Esophagus muscularis mucosa (tissue), 4 donors: ENCODE measurements around the gene TTC12. TPM values are rescaled to one million over a fixed set of nuclear protein-coding genes. Genes with fewer than 3 reads are reported as not detected.

Experiments
- DNase-seq: peaks from one replicate; pipeline ENCODE4 v3.0.0-alpha.2; 2017; ENCODE audit errors: extremely low spot score
- H3K27ac ChIP-seq, 4 donors: fragments of 200-600 bp; sonication (generic); replicated peaks in 1 of 4; 1 replicate in 3 of 4; 2 replicates in 1 of 4; pipeline ENCODE4 v1.5.1; 2016 to 2019; ENCODE audit warnings: mild to moderate bottlenecking in 1 of 4
- H3K27me3 ChIP-seq, 4 donors: fragments of 200-600 bp; sonication (generic); one replicate each; pipeline versions ENCODE4 v1.5.1 to v1.6.0; 2016 to 2019
- H3K36me3 ChIP-seq, 4 donors: fragments of 200-600 bp; sonication (generic); one replicate each; pipeline ENCODE4 v1.5.1; 2016 to 2019
- H3K4me1 ChIP-seq, 4 donors: fragments of 200-600 bp; sonication (generic); one replicate each; pipeline ENCODE4 v1.5.1; 2016 to 2019
- H3K4me3 ChIP-seq, 4 donors: fragments of 200-600 bp; sonication (generic); 1 replicate in 2 of 4; 2 replicates in 2 of 4; pipeline ENCODE4 v1.5.1; 2016 to 2019; ENCODE audit warnings: mild to moderate bottlenecking in 4 of 4, moderate library complexity in 1 of 4
- H3K9me3 ChIP-seq, 4 donors: fragments of 200-600 bp; sonication (generic); 1 replicate in 3 of 4; 2 replicates in 1 of 4; pipeline ENCODE4 v1.5.1; 2016 to 2019
- EP300 ChIP-seq: sonication (generic); formaldehyde crosslinking; IDR thresholded peaks from one replicate; pipeline ENCODE4 v1.6.1; 2017; ENCODE audit warnings: antibody characterized with exemption
- POLR2A ChIP-seq: fragments of 450-650 bp; IDR thresholded peaks from one replicate; pipeline ENCODE4 v1.6.1; 2017; ENCODE audit warnings: antibody characterized with exemption, moderate library complexity, mild to moderate bottlenecking, low read depth
- POLR2AphosphoS5 ChIP-seq, 2 donors: sonication (generic); formaldehyde crosslinking; IDR thresholded peaks; one replicate each; pipeline ENCODE4 v1.6.1; 2017; ENCODE audit warnings: antibody characterized with exemption in 2 of 2
- WGBS: methylation state at CpG from one replicate; pipeline ENCODE4 v1.1.5; 2018; 5-methylcytosine and 5-hydroxymethylcytosine counted together
- intact Hi-C: fragments of 100-400 bp; cut with DNase I; formaldehyde crosslinking; loops from one replicate; pipeline ENCODE4 v1.15.1; 2023
- total RNA-seq, 4 donors: library from RNA; depleted of rRNA; stranded (reverse); fragments of >200 nt; gene quantifications; one replicate each; pipeline versions ENCODE4 v1.1.0 to v1.2.1, GENCODE V29; 2016
- TF ChIP-seq, protein P1 (sequence below), 3 experiments: fragments of 200-600 bp in 2 of 3; fragments of 450-650 bp in 1 of 3; sonication (generic) in 2 of 3; IDR thresholded peaks; one replicate each; pipeline ENCODE4 v1.5.1; 2017 to 2019; ENCODE audit warnings: antibody characterized with exemption in 3 of 3, mild to moderate bottlenecking in 2 of 3, moderate library complexity in 1 of 3

The TTC12 gene
- total RNA-seq, 4 donors from 2014 or later = 10.4 to 16.2 (median 13.3) TPM

DNA sequence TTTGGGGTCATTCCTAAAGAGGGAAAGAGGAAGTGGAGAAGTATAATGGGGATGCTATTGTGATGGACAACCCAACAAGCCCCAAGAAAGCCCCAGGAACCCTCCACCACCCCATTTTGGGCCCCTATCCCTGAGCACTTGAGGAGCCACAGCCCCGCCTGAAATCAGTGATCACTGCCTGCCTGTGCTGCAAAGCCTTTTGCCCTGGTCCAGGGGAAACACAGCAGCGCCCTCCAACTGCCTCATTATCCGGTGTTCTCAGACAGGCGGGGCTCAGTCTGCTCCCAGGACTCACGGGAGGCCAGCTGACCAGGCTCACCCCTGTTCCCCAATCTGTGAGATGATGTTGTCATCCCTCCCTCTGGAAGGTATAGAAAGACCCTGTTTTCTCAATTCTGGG is 44.7 kb upstream of the TTC12 start:
- 100% methylated on average over 3 of the region's 5 CpGs for WGBS
- Histone ChIP-seq H3K27me3 (no peaks in the 10 kb centered on the region), H3K9me3 (no peaks in the 10 kb centered on the region), H3K4me3 (no peak overlapping the region), H3K36me3 (peaks cover 0 to 30% (median 14%) of the 10 kb centered on the region in 4 donors), H3K4me1 (peaks cover 0 to 4% (median 0%) of the 10 kb centered on the region in 4 donors), H3K27ac (no peak overlapping the region)
- intact Hi-C loops = no loop called here
- DNase-seq = no peak
- no peak for TF ChIP-seq POLR2A
- TF ChIP-seq, protein P1, sequence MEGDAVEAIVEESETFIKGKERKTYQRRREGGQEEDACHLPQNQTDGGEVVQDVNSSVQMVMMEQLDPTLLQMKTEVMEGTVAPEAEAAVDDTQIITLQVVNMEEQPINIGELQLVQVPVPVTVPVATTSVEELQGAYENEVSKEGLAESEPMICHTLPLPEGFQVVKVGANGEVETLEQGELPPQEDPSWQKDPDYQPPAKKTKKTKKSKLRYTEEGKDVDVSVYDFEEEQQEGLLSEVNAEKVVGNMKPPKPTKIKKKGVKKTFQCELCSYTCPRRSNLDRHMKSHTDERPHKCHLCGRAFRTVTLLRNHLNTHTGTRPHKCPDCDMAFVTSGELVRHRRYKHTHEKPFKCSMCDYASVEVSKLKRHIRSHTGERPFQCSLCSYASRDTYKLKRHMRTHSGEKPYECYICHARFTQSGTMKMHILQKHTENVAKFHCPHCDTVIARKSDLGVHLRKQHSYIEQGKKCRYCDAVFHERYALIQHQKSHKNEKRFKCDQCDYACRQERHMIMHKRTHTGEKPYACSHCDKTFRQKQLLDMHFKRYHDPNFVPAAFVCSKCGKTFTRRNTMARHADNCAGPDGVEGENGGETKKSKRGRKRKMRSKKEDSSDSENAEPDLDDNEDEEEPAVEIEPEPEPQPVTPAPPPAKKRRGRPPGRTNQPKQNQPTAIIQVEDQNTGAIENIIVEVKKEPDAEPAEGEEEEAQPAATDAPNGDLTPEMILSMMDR (IDR thresholded peaks at IDR 0.05) = no peak
- no peak for TF ChIP-seq EP300
- TF ChIP-seq POLR2AphosphoS5 (IDR thresholded peaks at IDR 0.05) = no peak

DNA sequence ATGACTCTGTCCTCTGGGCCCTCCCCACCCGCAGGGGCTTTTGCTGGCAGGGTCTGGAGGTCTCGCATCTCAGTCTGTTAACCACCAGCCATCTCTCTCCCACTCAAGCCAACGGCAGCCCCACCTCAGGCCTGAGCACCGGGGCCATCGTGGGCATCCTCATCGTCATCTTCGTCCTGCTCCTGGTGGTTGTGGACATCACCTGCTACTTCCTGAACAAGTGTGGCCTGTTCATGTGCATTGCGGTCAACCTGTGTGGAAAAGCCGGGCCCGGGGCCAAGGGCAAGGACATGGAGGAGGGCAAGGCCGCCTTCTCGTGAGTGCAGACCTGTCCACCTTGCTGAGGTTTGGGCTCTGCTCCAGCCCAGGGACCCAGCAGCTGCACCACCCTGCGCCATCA is 44.3 kb upstream of the TTC12 start:
- 100% methylated on average over 7 of the region's 13 CpGs for WGBS
- Histone ChIP-seq H3K4me3 (no peak overlapping the region), H3K27me3 (no peaks in the 10 kb centered on the region), H3K36me3 (peaks cover 0 to 34% (median 14%) of the 10 kb centered on the region in 4 donors), H3K4me1 (peaks cover 0 to 4% (median 0%) of the 10 kb centered on the region in 4 donors), H3K27ac (no peak overlapping the region), H3K9me3 (no peaks in the 10 kb centered on the region)
- TF ChIP-seq POLR2AphosphoS5 (IDR thresholded peaks at IDR 0.05) (no peak), EP300 (no peak), POLR2A (no peak)
- TF ChIP-seq, protein P1 (IDR thresholded peaks at IDR 0.05) = no peak
- no peak for DNase-seq
- intact Hi-C loops = no loop called here

DNA sequence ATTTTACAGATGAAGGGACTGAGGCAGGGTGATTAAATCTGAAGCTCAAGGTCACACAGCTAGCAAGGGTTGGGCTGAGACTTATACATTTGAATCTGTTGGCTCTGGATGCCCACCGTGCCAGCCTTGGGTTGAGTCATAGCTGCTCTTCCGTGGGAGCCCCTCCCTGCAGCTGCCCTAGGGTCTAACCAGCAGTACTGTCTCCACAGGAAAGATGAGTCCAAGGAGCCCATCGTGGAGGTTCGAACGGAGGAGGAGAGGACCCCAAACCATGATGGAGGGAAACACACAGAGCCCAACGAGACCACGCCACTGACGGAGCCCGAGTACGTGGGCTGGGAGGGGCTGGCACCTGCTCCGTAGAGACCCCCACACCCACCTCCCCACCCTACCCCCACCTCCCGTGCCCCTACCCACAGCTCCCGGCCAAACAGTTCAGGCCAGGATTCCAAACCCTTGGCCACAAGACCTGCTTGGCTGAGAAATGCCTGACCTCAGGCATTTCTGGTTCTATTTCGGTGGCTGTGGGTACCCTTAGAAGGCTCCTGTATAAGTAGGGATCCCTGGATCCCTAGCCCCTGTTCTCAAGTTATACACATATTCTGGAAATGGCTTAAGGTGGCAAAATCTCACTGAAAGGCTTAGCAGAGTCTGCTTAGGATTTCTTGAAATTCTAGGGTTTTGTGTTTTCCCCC is 42.7 kb upstream of the TTC12 start:
- Histone ChIP-seq H3K4me3 (no peak overlapping the region), H3K4me1 (no peaks in the 10 kb centered on the region), H3K27ac (no peak overlapping the region), H3K27me3 (no peaks in the 10 kb centered on the region), H3K36me3 (peaks cover 0 to 39% (median 16%) of the 10 kb centered on the region in 4 donors), H3K9me3 (no peaks in the 10 kb centered on the region)
- WGBS = 90% methylated on average over 12 of the region's 14 CpGs
- TF ChIP-seq EP300 (no peak), POLR2A (no peak), POLR2AphosphoS5 (IDR thresholded peaks at IDR 0.05) (no peak)
- TF ChIP-seq, protein P1 (IDR thresholded peaks at IDR 0.05) = no peak
- intact Hi-C loops = no loop called here
- no peak for DNase-seq

DNA sequence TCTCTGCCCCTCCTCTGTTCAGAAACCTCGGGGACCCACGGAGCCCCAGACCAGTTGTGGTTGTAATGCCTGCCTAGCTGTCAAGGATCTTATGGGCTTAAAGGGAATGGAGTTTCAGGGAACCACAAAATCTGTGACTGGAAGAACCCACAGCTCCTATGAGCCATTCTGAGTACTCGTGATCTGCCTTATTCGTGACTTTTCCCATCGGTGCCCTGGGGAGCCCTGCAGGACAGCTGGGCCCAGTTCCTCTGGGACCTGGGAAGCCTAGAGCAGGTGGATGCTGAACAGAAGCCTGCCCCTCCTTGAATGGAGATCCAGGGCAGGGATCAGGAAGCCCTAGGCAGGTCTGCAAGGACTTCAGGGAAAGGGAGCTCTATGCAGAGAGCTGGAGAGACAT is 42.1 kb upstream of the TTC12 start:
- Histone ChIP-seq H3K9me3 (no peaks in the 10 kb centered on the region), H3K27ac (no peak overlapping the region), H3K4me3 (no peak overlapping the region), H3K27me3 (no peaks in the 10 kb centered on the region), H3K36me3 (peaks cover 0 to 34% (median 16%) of the 10 kb centered on the region in 4 donors), H3K4me1 (no peaks in the 10 kb centered on the region)
- intact Hi-C loops = no loop called here
- TF ChIP-seq, protein P1 (IDR thresholded peaks at IDR 0.05) = no peak
- TF ChIP-seq EP300 (no peak), POLR2A (no peak), POLR2AphosphoS5 (IDR thresholded peaks at IDR 0.05) (no peak)
- WGBS = 69% methylated on average over 5 of the region's 5 CpGs
- no peak for DNase-seq
